ENCODE measurements around the gene TM7SF2. TPM values are rescaled to one million over a fixed set of nuclear protein-coding genes. Genes with fewer than 3 reads are reported as not detected.

Gene TM7SF2
- total RNA-seq, 6 donors from 2014 or later: 36.8 to 82.7 (median 45.5) TPM

GRCh38 chr11:65083834-65084597 lies 27.7 kb upstream of the TM7SF2 start, which contains the start of the genes CDCA5 and ZFPL1:
TSS of gene CDCA5 (minus strand) at chr11:65084040. CDS start at chr11:65083978, 62 bp downstream.
TSS of gene ZFPL1 (plus strand) at chr11:65084222. CDS start at chr11:65084699, 477 bp downstream.
- 0 to 1% methylated on average over 19 to 76 of the region's 79 CpGs for WGBS, 2 donors
- Histone ChIP-seq H3K4me1 (peaks cover 15 to 24% (median 19%) of the 10 kb centered on the region in 4 donors), H3K4me3 (peak within 1 kb of the TSS; percentile 59 to 88 (median 82))

GRCh38 chr11:65084598-65085375 lies 26.9 kb upstream of the TM7SF2 start:
- ATAC-seq (ENCODE audit: low FRiP score in 2 of 2) (no peak), DNase-seq (no peak)
- 48% methylated on average over 20 to 23 of the region's 23 CpGs for WGBS, 2 donors
- Histone ChIP-seq H3K4me3 (peak overlapping the region; percentile 59 to 88 (median 82)), H3K27ac (peak overlapping the region; percentile 89 to 98 (median 96)), H3K36me3 (peaks cover 8 to 46% (median 31%) of the 10 kb centered on the region in 4 donors), H3K4me1 (peaks cover 15 to 24% (median 19%) of the 10 kb centered on the region in 4 donors), H3K27me3 (no peaks in the 10 kb centered on the region), H3K9me3 (no peaks in the 10 kb centered on the region)
- TF ChIP-seq EP300 (IDR thresholded peaks at IDR 0.05) (no peak), POLR2A (IDR thresholded peaks at IDR 0.05) (no peak), POLR2AphosphoS5 (IDR thresholded peaks at IDR 0.05) (no peak)
- TF ChIP-seq, protein P1, sequence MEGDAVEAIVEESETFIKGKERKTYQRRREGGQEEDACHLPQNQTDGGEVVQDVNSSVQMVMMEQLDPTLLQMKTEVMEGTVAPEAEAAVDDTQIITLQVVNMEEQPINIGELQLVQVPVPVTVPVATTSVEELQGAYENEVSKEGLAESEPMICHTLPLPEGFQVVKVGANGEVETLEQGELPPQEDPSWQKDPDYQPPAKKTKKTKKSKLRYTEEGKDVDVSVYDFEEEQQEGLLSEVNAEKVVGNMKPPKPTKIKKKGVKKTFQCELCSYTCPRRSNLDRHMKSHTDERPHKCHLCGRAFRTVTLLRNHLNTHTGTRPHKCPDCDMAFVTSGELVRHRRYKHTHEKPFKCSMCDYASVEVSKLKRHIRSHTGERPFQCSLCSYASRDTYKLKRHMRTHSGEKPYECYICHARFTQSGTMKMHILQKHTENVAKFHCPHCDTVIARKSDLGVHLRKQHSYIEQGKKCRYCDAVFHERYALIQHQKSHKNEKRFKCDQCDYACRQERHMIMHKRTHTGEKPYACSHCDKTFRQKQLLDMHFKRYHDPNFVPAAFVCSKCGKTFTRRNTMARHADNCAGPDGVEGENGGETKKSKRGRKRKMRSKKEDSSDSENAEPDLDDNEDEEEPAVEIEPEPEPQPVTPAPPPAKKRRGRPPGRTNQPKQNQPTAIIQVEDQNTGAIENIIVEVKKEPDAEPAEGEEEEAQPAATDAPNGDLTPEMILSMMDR (IDR thresholded peaks at IDR 0.05): no peak

More at GRCh38 chr11:65083834-65084597, 27.7 kb upstream of the TM7SF2 start, which contains the start of the genes CDCA5 and ZFPL1:
- DNase-seq: peak; percentile 93 to 100
- Histone ChIP-seq H3K9me3 (no peaks in the 10 kb centered on the region), H3K36me3 (peaks cover 8 to 41% (median 28%) of the 10 kb centered on the region in 4 donors), H3K27me3 (no peaks in the 10 kb centered on the region), H3K27ac (peak within 1 kb of the TSS; percentile 89 to 98 (median 96))
- peak in 1 of 4 donors; percentile 63 for TF ChIP-seq EP300 (IDR thresholded peaks at IDR 0.05)
- TF ChIP-seq POLR2A (IDR thresholded peaks at IDR 0.05): peak in 3 of 4 donors; percentile 45 to 82 (median 55)
- peak; percentile 96 to 98 for TF ChIP-seq POLR2AphosphoS5 (IDR thresholded peaks at IDR 0.05)
- TF ChIP-seq, protein P1 (IDR thresholded peaks at IDR 0.05): peak in 3 of 6 experiments; percentile 30 to 48 (median 39)
- ATAC-seq (ENCODE audit: low FRiP score in 2 of 2): peak; percentile 94 to 98

GRCh38 chr11:65085446-65085845 lies 26.2 kb upstream of the TM7SF2 start:
- Histone ChIP-seq H3K4me3 (no peak overlapping the region), H3K27ac (no peak overlapping the region), H3K27me3 (no peaks in the 10 kb centered on the region), H3K36me3 (peaks cover 8 to 46% (median 32%) of the 10 kb centered on the region in 4 donors), H3K9me3 (no peaks in the 10 kb centered on the region), H3K4me1 (peaks cover 15 to 24% (median 19%) of the 10 kb centered on the region in 4 donors)
- WGBS, 2 donors: 91 to 93% methylated on average over 4 of the region's 4 CpGs
- no peak for DNase-seq
- TF ChIP-seq POLR2A (IDR thresholded peaks at IDR 0.05): no peak
- TF ChIP-seq POLR2AphosphoS5 (IDR thresholded peaks at IDR 0.05): no peak
- no peak for TF ChIP-seq EP300 (IDR thresholded peaks at IDR 0.05)
- TF ChIP-seq, protein P1 (IDR thresholded peaks at IDR 0.05): no peak
- ATAC-seq (ENCODE audit: low FRiP score in 2 of 2): no peak

DNA sequence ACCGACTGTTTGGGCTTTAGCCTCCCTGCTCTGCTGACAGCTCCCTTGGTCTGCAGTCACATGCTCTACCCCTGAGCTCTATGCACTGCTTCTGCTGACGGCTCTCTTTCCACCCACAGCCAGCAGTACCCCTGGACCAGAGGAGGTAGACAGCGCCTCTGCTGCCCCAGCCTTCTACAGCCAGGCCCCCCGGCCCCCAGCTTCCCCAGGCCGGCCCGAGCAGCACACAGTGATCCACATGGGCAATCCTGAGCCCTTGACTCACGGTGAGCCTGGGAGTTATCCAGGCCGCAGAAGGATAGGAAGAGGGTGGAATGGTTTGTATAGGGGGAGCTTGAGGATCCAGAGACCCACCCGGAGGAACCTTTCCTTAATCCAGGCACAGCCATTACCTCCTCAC lies 24.9 kb upstream of the TM7SF2 start:
- no peaks in the 10 kb centered on the region for H3K9me3 ChIP-seq
- no peak overlapping the region for H3K27ac ChIP-seq
- ATAC-seq (ENCODE audit: low FRiP score in 2 of 2) (no peak), DNase-seq (peak in 1 of 2 donors; percentile 62)
- 90 to 97% methylated on average over 8 to 9 of the region's 9 CpGs for WGBS, 2 donors
- TF ChIP-seq POLR2AphosphoS5 (IDR thresholded peaks at IDR 0.05) (no peak), EP300 (IDR thresholded peaks at IDR 0.05) (no peak), POLR2A (IDR thresholded peaks at IDR 0.05) (no peak)
- TF ChIP-seq, protein P1 (IDR thresholded peaks at IDR 0.05): no peak
- peaks cover 15 to 24% (median 19%) of the 10 kb centered on the region in 4 donors for H3K4me1 ChIP-seq
- no peak overlapping the region for H3K4me3 ChIP-seq
- H3K36me3 ChIP-seq: peaks cover 8 to 46% (median 33%) of the 10 kb centered on the region in 4 donors
- H3K27me3 ChIP-seq: no peaks in the 10 kb centered on the region

Data from upper lobe of left lung (tissue), 6 donors.